H1 (cell line): Measurements from ENCODE around the gene VAT1. TPM values are rescaled to one million over a fixed set of nuclear protein-coding genes. Genes with fewer than 3 reads are reported as not detected.

ENCODE experiments used
- ASH2L ChIP-seq: fragments of 200-600, 300-600 bp; sonication (generic); IDR thresholded peaks from one replicate; pipeline ENCODE4 v1.7.1; 2017; ENCODE audit warnings: low read length
- ATF3 ChIP-seq: IDR thresholded peaks from 2 replicates; pipeline ENCODE4 v1.6.1; 2011; ENCODE audit warnings: low read depth, mild to moderate bottlenecking, low read length; ENCODE audit not compliant: insufficient read depth
- BRCA1 ChIP-seq: IDR thresholded peaks from 2 replicates; pipeline ENCODE4 v1.6.1; 2012; ENCODE audit warnings: low read depth, low read length, improper control_type of control experiment
- KDM5A ChIP-seq: fragments of 200-600 bp; IDR thresholded peaks from 2 replicates; pipeline ENCODE4 v1.7.1; 2012; ENCODE audit warnings: mild to moderate bottlenecking, low read length, inconsistent platforms, mixed read lengths
- POLR2AphosphoS5 ChIP-seq: IDR thresholded peaks from 2 replicates; pipeline ENCODE4 v1.6.1; 2011; ENCODE audit warnings: low read depth, low read length
- SP4 ChIP-seq: IDR thresholded peaks from 2 replicates; pipeline ENCODE4 v1.6.1; 2012; ENCODE audit warnings: low read length, inconsistent platforms
- TAF7 ChIP-seq: optimal IDR thresholded peaks from 2 replicates; pipeline ENCODE3; 2011; ENCODE audit warnings: low read depth, mild to moderate bottlenecking, inconsistent platforms, low read length, moderate library complexity, borderline replicate concordance
- polyA plus RNA-seq, 7 experiments: library from polyadenylated mRNA; depleted of rRNA in 3 of 7; stranded (reverse) in 5 of 7; unstranded in 2 of 7; fragments of >200 nt in 5 of 7; fragments of 200-250 nt in 2 of 7; gene quantifications; 1 replicate in 5 of 7; 2 replicates in 1 of 7; 4 replicates in 1 of 7; pipeline versions ENCODE4 v1.2.1 to v1.2.3, GENCODE V29; 2011 to 2013; ENCODE audit warnings: missing spikeins in 2 of 7, mixed read lengths in 2 of 7
- total RNA-seq: library from RNA; stranded (reverse); fragmentation: NEBNext Ultra II Directional; extraction: Animal tissue kit (Norgen Biotek cat#: 25700); gene quantifications from 2 replicates; pipeline ENCODE4 v1.2.1, GENCODE V29; 2021
- TF ChIP-seq, protein P1 (sequence below): fragments of 300-600 bp; sonication (generic); IDR thresholded peaks from 2 replicates; pipeline ENCODE4 v1.7.1; 2012; ENCODE audit warnings: low read length, moderate library complexity, mild to moderate bottlenecking, inconsistent platforms; ENCODE audit not compliant: insufficient replicate concordance

Gene VAT1
- total and polyA plus RNA-seq, 2 of the 8 experiments (the other 6 are each of a cell fraction or from before 2014, with no cell fraction given), result 200 to 295 TPM

- TF ChIP-seq, protein P1, sequence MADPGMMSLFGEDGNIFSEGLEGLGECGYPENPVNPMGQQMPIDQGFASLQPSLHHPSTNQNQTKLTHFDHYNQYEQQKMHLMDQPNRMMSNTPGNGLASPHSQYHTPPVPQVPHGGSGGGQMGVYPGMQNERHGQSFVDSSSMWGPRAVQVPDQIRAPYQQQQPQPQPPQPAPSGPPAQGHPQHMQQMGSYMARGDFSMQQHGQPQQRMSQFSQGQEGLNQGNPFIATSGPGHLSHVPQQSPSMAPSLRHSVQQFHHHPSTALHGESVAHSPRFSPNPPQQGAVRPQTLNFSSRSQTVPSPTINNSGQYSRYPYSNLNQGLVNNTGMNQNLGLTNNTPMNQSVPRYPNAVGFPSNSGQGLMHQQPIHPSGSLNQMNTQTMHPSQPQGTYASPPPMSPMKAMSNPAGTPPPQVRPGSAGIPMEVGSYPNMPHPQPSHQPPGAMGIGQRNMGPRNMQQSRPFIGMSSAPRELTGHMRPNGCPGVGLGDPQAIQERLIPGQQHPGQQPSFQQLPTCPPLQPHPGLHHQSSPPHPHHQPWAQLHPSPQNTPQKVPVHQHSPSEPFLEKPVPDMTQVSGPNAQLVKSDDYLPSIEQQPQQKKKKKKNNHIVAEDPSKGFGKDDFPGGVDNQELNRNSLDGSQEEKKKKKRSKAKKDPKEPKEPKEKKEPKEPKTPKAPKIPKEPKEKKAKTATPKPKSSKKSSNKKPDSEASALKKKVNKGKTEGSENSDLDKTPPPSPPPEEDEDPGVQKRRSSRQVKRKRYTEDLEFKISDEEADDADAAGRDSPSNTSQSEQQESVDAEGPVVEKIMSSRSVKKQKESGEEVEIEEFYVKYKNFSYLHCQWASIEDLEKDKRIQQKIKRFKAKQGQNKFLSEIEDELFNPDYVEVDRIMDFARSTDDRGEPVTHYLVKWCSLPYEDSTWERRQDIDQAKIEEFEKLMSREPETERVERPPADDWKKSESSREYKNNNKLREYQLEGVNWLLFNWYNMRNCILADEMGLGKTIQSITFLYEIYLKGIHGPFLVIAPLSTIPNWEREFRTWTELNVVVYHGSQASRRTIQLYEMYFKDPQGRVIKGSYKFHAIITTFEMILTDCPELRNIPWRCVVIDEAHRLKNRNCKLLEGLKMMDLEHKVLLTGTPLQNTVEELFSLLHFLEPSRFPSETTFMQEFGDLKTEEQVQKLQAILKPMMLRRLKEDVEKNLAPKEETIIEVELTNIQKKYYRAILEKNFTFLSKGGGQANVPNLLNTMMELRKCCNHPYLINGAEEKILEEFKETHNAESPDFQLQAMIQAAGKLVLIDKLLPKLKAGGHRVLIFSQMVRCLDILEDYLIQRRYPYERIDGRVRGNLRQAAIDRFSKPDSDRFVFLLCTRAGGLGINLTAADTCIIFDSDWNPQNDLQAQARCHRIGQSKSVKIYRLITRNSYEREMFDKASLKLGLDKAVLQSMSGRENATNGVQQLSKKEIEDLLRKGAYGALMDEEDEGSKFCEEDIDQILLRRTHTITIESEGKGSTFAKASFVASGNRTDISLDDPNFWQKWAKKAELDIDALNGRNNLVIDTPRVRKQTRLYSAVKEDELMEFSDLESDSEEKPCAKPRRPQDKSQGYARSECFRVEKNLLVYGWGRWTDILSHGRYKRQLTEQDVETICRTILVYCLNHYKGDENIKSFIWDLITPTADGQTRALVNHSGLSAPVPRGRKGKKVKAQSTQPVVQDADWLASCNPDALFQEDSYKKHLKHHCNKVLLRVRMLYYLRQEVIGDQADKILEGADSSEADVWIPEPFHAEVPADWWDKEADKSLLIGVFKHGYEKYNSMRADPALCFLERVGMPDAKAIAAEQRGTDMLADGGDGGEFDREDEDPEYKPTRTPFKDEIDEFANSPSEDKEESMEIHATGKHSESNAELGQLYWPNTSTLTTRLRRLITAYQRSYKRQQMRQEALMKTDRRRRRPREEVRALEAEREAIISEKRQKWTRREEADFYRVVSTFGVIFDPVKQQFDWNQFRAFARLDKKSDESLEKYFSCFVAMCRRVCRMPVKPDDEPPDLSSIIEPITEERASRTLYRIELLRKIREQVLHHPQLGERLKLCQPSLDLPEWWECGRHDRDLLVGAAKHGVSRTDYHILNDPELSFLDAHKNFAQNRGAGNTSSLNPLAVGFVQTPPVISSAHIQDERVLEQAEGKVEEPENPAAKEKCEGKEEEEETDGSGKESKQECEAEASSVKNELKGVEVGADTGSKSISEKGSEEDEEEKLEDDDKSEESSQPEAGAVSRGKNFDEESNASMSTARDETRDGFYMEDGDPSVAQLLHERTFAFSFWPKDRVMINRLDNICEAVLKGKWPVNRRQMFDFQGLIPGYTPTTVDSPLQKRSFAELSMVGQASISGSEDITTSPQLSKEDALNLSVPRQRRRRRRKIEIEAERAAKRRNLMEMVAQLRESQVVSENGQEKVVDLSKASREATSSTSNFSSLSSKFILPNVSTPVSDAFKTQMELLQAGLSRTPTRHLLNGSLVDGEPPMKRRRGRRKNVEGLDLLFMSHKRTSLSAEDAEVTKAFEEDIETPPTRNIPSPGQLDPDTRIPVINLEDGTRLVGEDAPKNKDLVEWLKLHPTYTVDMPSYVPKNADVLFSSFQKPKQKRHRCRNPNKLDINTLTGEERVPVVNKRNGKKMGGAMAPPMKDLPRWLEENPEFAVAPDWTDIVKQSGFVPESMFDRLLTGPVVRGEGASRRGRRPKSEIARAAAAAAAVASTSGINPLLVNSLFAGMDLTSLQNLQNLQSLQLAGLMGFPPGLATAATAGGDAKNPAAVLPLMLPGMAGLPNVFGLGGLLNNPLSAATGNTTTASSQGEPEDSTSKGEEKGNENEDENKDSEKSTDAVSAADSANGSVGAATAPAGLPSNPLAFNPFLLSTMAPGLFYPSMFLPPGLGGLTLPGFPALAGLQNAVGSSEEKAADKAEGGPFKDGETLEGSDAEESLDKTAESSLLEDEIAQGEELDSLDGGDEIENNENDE, result no peak
- TF ChIP-seq POLR2AphosphoS5, result no peak
- TF ChIP-seq KDM5A, result no peak
- no peak for TF ChIP-seq SP4
- peak; percentile 70 for TF ChIP-seq ASH2L
- TF ChIP-seq BRCA1, result no peak
- TF ChIP-seq TAF7, result no peak
- peak; percentile 43 for TF ChIP-seq ATF3
These were observed 2.5 kb upstream of the VAT1 start, which contains the start of gene RND2 (continued) for GRCh38 chr17:43024407-43025289.
